ENCODE measurements around the gene PRKD1. TPM values are rescaled to one million over a fixed set of nuclear protein-coding genes. Genes with fewer than 3 reads are reported as not detected.

Gene PRKD1
- total RNA-seq, 1 experiment from 2014 or later, result 11.6 TPM

DNA sequence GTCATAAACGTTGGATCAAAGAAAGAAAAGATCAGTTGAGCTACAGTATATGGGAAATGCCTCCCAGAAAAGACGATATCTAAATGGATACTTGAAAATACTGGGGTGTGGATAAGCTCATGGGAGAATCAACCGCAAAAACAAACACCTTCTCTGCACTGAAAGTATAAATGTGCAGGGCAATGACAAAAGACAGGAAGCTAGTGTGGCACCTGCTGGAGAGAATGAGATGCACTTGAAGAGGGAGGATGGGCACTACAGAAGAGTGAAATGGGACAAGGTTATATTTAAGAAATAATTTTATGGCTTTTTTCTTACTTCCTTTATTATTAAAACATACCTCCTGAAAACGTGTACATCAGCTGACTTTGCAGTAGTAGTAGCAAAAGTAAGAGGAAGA lies 153.7 kb downstream of the PRKD1 start:
- Histone ChIP-seq H3K4me1 (no peaks in the 10 kb centered on the region), H3K27ac (no peak overlapping the region), H3K27me3 (no peaks in the 10 kb centered on the region), H3K4me3 (no peak overlapping the region), H3K36me3 (no peaks in the 10 kb centered on the region), H3K9me3 (replicated peaks) (peaks cover 7% of the 10 kb centered on the region)
- DNase-seq, result no peak

DNA sequence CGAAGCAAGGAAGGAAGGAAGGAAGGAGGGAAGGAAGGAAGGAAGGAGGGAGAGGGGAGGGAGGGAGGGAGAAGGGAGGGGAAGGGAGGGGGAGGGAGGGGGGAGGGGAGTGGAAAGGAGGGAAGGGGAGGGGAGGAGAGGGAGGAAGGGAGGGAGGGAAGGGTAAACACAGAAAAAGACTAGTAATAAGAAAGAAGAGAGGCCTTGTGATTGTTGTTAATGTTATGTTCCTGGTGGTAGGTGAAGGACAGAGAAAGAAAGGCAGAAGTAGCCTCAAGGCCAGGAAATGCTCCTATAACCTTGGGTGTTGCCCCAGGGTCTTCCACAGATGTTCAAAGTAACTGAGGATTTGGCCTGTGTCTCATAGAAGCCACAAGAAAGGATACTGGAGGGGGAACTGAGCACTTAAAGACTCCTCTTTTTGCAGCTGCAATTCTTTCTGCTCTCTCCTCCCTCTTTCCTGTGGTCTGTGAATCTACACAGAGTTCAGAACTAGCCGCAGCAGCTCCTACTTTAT lies 164.2 kb downstream of the PRKD1 start:
- no peaks in the 10 kb centered on the region for H3K36me3 ChIP-seq
- H3K4me3 ChIP-seq, result no peak overlapping the region
- no peaks in the 10 kb centered on the region for H3K27me3 ChIP-seq
- H3K9me3 ChIP-seq (replicated peaks), result no peaks in the 10 kb centered on the region
- H3K27ac ChIP-seq, result no peak overlapping the region
- no peaks in the 10 kb centered on the region for H3K4me1 ChIP-seq
- no peak for DNase-seq

DNA sequence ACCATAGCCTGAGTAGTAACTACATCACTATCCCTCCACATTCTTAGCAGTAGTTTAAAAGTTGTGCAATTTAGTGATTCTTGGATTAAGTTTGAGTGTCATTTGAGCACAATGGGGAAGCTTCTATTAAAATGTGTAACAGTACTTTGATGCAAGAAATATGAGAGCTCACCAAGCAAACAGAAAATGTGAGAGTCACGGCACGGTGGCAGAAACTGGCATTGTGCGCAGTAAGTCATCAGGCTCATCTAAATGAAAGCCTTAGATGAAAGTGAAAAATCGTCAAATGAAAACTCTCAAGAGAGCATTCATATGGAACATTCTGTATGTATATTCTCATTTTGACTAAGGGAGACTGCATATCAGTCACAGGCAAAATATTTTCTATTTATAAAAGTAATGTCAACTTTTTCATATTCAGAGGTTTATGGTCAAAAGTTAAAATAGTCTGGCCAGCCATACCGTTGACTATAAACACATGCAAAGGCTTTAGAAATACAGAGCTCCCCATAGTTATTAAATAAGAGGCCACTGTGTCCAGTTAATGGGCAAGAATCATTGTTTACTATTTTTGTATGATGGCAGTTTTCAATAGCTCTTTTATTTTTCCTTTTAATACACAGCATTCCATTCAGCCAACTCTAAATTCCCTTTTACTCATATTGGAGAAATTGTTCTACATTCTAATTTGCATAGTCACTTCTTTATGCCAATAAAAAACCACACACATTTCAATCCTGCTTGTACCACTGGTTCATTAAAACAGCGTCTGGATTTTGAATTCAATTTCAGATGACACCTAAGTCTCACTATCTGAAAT lies 167.9 kb downstream of the PRKD1 start:
- no peak for DNase-seq
- no peaks in the 10 kb centered on the region for H3K36me3 ChIP-seq
- no peak overlapping the region for H3K4me3 ChIP-seq
- no peaks in the 10 kb centered on the region for H3K9me3 ChIP-seq (replicated peaks)
- no peaks in the 10 kb centered on the region for H3K4me1 ChIP-seq
- H3K27ac ChIP-seq, result no peak overlapping the region
- H3K27me3 ChIP-seq, result no peaks in the 10 kb centered on the region

DNA sequence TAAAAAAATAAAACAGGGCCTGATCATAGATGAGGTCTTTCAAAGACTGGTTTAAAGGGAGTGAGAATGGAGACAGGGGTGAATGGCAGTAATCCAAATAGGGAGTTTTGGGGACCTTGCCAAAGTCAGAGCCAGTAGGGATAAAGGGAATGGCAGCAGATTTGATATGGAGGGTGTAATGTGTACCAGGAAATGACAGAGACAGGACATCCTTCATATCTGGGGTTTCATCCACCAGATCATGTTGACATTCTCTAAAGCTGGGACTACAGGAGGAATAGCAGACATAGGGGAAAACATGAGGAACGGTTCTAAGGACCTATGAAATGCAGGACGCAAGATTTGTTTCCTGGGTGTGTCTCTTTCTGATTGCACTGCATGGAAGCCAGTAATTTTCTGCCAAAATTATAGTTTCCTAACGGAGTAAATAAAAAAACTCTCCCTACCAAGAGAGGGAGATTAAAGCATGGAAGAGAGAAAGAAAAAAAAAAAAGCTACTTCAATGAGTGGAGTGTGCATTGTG lies 169.9 kb downstream of the PRKD1 start:
- DNase-seq, result no peak
- H3K9me3 ChIP-seq (replicated peaks), result no peaks in the 10 kb centered on the region

DNA sequence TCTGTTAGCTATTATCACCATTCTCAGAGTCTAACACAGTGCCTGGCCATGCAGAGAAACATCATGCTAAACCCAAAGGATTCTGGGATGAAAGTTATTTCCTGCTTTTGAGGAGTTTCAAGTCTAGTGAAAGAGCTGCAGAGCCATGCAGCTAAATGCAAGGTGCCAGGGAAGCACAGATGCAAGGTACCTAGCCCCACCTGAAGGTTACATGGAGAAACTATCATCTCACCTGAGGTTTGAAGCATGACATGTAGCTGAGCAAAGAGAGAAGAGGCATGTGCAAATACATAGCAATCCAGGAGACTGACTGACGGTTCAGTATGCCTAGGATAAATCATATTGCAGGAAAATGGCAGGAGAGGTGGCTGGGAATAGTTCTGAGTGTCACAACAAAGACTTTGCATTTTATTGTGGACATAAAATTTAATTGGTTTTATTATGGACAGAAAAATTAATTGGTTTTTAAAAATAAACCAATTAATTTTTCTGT lies 170.4 kb downstream of the PRKD1 start:
- no peaks in the 10 kb centered on the region for H3K9me3 ChIP-seq (replicated peaks)
- no peaks in the 10 kb centered on the region for H3K36me3 ChIP-seq
- no peak overlapping the region for H3K4me3 ChIP-seq
- H3K27me3 ChIP-seq, result no peaks in the 10 kb centered on the region
- no peaks in the 10 kb centered on the region for H3K4me1 ChIP-seq
- no peak overlapping the region for H3K27ac ChIP-seq
- no peak for DNase-seq

More for the DNA sequence above, 169.9 kb downstream of the PRKD1 start:
- H3K27me3 ChIP-seq, result no peaks in the 10 kb centered on the region
- no peaks in the 10 kb centered on the region for H3K4me1 ChIP-seq
- H3K4me3 ChIP-seq, result no peak overlapping the region
- H3K36me3 ChIP-seq, result no peaks in the 10 kb centered on the region
- no peak overlapping the region for H3K27ac ChIP-seq

DNA sequence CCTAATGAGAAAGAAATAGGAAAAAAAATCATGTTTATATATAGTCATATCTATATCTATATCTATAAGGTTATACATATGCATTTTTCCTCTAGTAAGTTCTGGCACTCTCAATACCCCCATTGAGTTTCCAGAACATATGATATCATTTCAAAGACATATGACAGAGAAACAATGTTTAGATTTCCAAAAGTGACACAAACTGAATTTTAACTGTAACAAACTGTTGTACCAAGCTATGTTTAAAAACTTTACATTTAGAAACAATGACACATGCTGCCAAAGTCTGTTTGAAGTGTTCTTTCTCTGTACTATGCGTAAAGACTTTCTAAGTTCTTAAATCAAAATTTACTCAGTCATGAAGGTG lies 171.6 kb downstream of the PRKD1 start:
- Histone ChIP-seq H3K4me3 (no peak overlapping the region), H3K9me3 (replicated peaks) (no peaks in the 10 kb centered on the region), H3K36me3 (no peaks in the 10 kb centered on the region), H3K27me3 (no peaks in the 10 kb centered on the region), H3K4me1 (no peaks in the 10 kb centered on the region), H3K27ac (no peak overlapping the region)
- no peak for DNase-seq

DNA sequence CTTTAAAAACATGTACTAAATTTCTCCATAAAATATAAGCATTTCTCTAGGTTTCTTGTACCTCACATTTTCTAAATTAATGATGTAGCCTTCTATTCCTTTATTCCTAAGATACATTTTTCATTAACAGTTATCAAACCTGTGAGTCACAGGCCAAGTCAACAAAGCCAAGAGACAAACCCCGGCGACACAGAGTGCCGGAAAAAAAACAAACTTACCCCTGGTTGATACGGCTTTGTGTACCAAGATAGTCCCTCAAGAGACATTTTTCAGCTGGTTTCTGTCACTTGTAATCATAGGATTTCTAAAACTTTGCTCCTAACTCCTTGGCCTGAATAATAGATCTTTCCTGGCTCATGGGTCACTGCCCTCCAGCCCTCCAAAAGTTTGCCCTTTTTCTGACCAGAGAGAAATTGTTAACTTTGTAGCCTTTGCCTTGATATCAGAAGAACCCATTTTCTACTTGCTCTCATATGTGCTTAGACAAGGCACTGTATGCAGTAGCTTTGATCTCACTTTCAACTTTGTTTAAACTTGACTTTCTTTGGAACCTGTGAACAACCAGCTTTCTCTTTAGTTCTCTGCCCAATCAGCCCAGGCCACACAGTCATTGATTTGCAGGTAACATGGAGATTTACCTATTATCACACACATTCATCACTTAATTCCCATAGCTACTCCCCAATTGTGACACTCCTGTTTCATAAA lies 172.2 kb downstream of the PRKD1 start:
- Histone ChIP-seq H3K4me3 (no peak overlapping the region), H3K4me1 (no peaks in the 10 kb centered on the region), H3K9me3 (replicated peaks) (no peaks in the 10 kb centered on the region), H3K36me3 (no peaks in the 10 kb centered on the region), H3K27ac (no peak overlapping the region), H3K27me3 (no peaks in the 10 kb centered on the region)
- DNase-seq, result no peak

DNA sequence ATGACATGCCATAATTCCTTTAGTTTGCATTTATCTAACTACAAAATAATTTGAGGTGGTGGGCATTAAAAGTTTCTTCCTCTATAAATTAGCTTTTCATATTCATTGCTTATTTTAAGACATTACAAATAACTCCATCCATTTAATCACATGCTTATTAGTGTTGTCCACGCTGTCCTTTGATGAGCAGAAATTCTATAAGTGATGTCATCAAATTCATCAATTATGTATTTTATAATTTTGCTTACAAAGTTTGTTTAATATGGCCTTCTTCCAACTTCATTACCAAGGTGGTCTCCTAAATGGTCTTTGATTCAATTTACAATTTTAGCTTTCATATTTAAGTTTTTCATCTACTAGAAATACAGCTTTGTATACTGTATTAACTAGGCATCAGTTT lies 173.5 kb downstream of the PRKD1 start:
- no peak overlapping the region for H3K4me3 ChIP-seq
- no peaks in the 10 kb centered on the region for H3K36me3 ChIP-seq
- H3K4me1 ChIP-seq, result no peaks in the 10 kb centered on the region; the same call in 1 of the 2 replicates
- no peak for DNase-seq
- H3K27ac ChIP-seq, result no peak overlapping the region
- no peaks in the 10 kb centered on the region for H3K9me3 ChIP-seq (replicated peaks)
- H3K27me3 ChIP-seq, result no peaks in the 10 kb centered on the region

DNA sequence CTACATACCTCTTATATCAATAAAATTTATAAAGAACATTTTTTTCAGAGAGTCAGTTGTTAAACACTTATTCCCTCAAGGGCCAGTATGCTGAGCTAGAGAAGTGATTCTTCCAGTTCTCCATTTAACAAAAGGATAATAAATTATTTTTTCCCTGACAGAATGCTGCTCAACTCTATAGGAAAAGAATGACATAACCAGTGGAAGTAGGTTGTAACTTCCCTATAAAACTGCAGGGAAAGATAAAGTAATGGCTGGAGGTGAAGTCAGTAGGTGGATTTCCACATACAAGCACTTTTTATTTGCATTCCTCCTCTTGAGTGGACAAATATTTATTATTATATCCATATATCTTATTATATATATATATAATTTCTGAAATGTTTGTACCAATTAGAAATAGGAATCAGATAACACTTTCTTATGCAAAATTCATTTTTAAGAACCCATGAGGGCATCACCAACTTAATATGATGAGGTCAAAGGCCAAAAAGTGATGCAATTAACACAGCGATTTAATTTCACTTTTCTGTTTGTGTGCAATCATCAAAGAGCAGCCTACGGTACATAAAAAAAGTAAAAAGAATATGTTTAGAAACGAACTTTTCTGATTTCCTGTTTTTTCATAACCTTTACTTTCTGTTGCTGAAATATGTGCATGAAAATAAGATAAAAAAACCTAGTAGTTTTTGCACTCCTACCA lies 175.3 kb downstream of the PRKD1 start:
- H3K9me3 ChIP-seq (replicated peaks), result no peaks in the 10 kb centered on the region
- no peak for DNase-seq

DNA sequence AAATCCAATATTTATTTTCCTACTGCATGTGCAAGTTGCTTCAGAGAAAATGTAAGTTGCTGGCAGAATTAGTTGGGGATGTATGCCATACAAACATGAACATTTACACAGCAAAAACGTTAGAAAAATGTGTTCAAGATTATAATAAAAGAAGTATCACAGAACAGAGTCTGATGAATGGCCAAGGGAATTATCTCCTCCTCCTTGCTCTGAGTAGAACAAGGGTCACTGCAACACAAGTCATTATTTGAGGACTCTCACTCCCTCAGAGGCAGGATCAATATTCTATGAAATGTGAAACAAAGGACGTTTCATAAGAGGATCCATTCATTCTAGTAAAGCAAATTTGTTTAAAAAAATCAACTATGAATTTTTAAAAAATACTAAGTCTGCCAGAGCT lies 177.8 kb downstream of the PRKD1 start:
- no peak overlapping the region for H3K27ac ChIP-seq
- no peak for DNase-seq
- no peak overlapping the region for H3K4me3 ChIP-seq
- H3K9me3 ChIP-seq (replicated peaks), result no peaks in the 10 kb centered on the region
- H3K4me1 ChIP-seq, result no peaks in the 10 kb centered on the region; the same call in 1 of the 2 replicates
- no peaks in the 10 kb centered on the region for H3K27me3 ChIP-seq
- H3K36me3 ChIP-seq, result no peaks in the 10 kb centered on the region

More for the DNA sequence above, 175.3 kb downstream of the PRKD1 start:
- no peak overlapping the region for H3K27ac ChIP-seq
- no peak overlapping the region for H3K4me3 ChIP-seq
- no peaks in the 10 kb centered on the region; the same call in 1 of the 2 replicates for H3K4me1 ChIP-seq
- no peaks in the 10 kb centered on the region for H3K27me3 ChIP-seq
- no peaks in the 10 kb centered on the region for H3K36me3 ChIP-seq

DNA sequence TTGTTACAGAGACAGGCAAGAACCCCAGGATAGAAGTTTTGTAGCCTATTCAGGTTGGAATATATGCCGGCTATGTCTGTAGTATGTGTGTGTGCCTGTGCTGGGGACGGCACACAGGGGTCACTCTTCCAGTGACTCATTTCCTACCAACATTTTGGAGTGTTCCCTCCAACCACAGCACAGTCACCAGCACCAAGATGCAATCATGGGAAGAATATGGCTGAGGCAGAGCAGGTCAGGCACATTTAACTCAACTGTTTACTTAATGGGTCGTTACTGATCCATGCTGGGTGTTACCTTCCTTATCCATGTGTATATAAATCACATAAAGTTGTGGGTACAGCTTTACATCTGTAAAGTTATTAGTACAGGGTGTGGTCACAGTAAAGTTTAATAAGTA lies 178.3 kb downstream of the PRKD1 start:
- peak; percentile 7 to 20 for DNase-seq
- Histone ChIP-seq H3K27ac (no peak overlapping the region), H3K9me3 (replicated peaks) (no peaks in the 10 kb centered on the region), H3K27me3 (no peaks in the 10 kb centered on the region), H3K4me1 (no peaks in the 10 kb centered on the region; the same call in 1 of the 2 replicates), H3K36me3 (no peaks in the 10 kb centered on the region), H3K4me3 (no peak overlapping the region)

DNA sequence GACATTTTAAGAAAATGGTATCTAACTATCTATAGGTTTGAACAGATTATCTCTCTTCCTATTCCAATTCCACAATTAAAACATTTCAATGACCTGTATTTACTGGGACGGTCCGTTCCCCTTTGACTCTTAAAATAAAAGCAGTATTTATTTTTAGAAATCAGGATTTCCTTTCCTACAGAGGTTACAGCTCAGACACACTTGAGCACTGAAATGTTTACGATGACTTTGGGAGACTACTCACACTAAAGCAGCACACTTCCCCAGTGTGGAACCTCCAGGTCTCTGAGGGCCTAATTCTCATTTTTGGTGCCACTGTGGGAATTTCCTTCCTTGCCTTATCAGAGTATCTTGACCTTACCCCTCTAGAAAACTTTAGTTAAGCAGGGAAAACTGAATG lies 181.8 kb downstream of the PRKD1 start:
- DNase-seq, result no peak
- no peak overlapping the region for H3K4me3 ChIP-seq

DNA sequence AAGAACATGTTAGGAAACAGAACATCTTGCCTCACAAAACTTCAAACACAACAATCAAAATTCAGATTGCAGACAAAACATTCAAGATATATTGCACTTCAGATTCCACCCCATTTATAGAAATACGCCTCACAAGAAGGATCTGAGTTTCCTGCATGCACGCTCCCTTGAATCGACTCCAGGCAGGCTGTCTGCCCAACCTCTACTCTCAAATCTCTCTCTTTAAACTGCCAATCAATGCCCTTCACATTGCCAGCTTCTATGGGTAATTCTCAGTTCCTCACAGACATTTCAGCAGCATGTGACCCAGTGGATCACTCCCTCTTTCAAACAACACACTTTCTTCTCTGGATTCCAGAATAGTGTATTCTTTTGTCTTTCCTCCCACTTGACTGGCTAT lies 184.1 kb downstream of the PRKD1 start:
- DNase-seq, result no peak
- no peaks in the 10 kb centered on the region for H3K27me3 ChIP-seq
- H3K27ac ChIP-seq, result no peak overlapping the region
- H3K4me3 ChIP-seq, result no peak overlapping the region
- no peaks in the 10 kb centered on the region for H3K36me3 ChIP-seq
- H3K9me3 ChIP-seq (replicated peaks), result no peaks in the 10 kb centered on the region
- H3K4me1 ChIP-seq, result peaks cover 49% of the 10 kb centered on the region

More for the DNA sequence above, 181.8 kb downstream of the PRKD1 start:
- no peaks in the 10 kb centered on the region for H3K36me3 ChIP-seq
- no peak overlapping the region for H3K27ac ChIP-seq
- H3K4me1 ChIP-seq, result peaks cover 28% of the 10 kb centered on the region
- no peaks in the 10 kb centered on the region for H3K9me3 ChIP-seq (replicated peaks)
- no peaks in the 10 kb centered on the region for H3K27me3 ChIP-seq

DNA sequence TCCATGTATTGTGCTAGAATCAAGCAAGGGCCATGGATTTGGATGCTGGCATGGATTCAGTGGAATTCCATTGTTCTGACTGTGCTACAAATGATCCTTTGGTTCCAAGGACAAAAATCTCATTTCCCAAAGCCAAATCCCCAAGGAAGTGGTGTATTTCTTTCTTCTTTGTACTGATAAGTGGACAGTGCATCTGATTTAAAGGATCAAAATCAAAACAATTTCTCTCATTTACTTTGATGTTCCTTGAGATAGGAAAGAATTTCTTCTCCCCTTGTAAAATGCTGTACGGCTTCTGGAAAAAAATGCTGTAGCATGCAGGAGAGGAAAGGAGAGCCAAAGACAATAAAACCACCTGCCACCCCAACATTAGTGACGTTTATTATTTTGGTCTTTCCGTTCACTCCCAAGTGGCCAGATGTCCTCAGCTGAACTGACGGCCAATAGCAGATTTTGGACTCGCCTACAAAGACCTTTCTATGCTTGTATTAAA lies 185.7 kb downstream of the PRKD1 start:
- Histone ChIP-seq H3K36me3 (no peaks in the 10 kb centered on the region), H3K27ac (peak overlapping the region; percentile 89), H3K9me3 (replicated peaks) (no peaks in the 10 kb centered on the region), H3K27me3 (no peaks in the 10 kb centered on the region), H3K4me3 (peak overlapping the region; percentile 25), H3K4me1 (peaks cover 49% of the 10 kb centered on the region)
- peak; percentile 73 to 91 for DNase-seq

Data from SJCRH30 (cell line).